Measurements from ENCODE around the gene IL11. TPM values are rescaled to one million over a fixed set of nuclear protein-coding genes. Genes with fewer than 3 reads are reported as not detected.

The IL11 gene
- total RNA-seq, 4 donors from 2014 or later, result 0.48 TPM; not detected in 3

DNA sequence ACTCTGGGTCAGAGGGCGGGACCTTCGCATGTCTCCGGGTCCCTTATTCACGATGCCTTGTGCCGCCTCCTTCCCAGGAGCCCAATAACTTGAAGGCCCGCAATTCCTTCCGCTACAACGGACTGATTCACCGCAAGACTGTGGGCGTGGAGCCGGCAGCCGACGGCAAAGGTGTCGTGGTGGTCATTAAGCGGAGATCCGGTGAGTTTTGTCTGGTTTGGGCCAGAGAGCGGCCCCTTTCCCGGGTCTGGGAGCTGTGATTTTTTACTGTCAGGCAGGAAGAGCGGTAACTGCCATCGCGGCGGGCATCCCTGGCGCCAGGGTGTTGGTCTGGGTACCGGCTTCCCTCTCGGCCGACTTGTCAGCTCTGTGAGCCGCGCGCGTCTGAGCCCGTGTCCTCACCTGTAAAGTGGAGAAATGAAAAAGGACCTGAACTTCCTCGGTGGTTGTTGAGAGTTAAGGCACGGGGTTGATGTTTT, 16.3 kb upstream of the IL11 start:
- no peak for TF ChIP-seq EP300 (IDR thresholded peaks at IDR 0.05; ENCODE audit: low read depth)
- TF ChIP-seq POLR2A (IDR thresholded peaks at IDR 0.05), result no peak
- no peak for TF ChIP-seq POLR2AphosphoS5 (IDR thresholded peaks at IDR 0.05)
- TF ChIP-seq, protein P1, sequence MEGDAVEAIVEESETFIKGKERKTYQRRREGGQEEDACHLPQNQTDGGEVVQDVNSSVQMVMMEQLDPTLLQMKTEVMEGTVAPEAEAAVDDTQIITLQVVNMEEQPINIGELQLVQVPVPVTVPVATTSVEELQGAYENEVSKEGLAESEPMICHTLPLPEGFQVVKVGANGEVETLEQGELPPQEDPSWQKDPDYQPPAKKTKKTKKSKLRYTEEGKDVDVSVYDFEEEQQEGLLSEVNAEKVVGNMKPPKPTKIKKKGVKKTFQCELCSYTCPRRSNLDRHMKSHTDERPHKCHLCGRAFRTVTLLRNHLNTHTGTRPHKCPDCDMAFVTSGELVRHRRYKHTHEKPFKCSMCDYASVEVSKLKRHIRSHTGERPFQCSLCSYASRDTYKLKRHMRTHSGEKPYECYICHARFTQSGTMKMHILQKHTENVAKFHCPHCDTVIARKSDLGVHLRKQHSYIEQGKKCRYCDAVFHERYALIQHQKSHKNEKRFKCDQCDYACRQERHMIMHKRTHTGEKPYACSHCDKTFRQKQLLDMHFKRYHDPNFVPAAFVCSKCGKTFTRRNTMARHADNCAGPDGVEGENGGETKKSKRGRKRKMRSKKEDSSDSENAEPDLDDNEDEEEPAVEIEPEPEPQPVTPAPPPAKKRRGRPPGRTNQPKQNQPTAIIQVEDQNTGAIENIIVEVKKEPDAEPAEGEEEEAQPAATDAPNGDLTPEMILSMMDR (IDR thresholded peaks at IDR 0.05), result no peak
- H3K9me3 ChIP-seq, result no peaks in the 10 kb centered on the region
- in situ Hi-C loops (cut with MboI; ENCODE audit: low pct_ligation_motif_present in 1 of 4, low pct_unique_long_range_greater_than_20kb in 1 of 4, low sequenced_read_pairs in 3 of 4) (loop anchor here in 1 of 4 donors (25.0 kb wide), 1 partner anchor 99 kb away; the partner anchor contains the start of genes BRSK1 and HSPBP1), intact Hi-C loops (cut with DNase I; ENCODE audit: low total_unique reads) (loop anchor here (10.0 kb wide), 1 partner anchor 268 kb away; the partner anchor contains the start of gene U2AF2)
- peak overlapping the region; percentile 94 to 99 (median 96) for H3K27ac ChIP-seq
- peaks cover 33 to 59% (median 44%) of the 10 kb centered on the region in 4 donors for H3K4me1 ChIP-seq
- DNase-seq, result no peak
- H3K27me3 ChIP-seq, result no peaks in the 10 kb centered on the region
- H3K4me3 ChIP-seq, result peak overlapping the region; percentile 74 to 93 (median 86)
- WGBS, 2 donors (ENCODE audit: low coverage in 1 of 2), result 2% methylated on average over 33 of the region's 33 CpGs; no CpG with 5 or more reads in 1 of the 2 donors
- peaks cover 0 to 6% (median 0%) of the 10 kb centered on the region in 4 donors for H3K36me3 ChIP-seq

DNA sequence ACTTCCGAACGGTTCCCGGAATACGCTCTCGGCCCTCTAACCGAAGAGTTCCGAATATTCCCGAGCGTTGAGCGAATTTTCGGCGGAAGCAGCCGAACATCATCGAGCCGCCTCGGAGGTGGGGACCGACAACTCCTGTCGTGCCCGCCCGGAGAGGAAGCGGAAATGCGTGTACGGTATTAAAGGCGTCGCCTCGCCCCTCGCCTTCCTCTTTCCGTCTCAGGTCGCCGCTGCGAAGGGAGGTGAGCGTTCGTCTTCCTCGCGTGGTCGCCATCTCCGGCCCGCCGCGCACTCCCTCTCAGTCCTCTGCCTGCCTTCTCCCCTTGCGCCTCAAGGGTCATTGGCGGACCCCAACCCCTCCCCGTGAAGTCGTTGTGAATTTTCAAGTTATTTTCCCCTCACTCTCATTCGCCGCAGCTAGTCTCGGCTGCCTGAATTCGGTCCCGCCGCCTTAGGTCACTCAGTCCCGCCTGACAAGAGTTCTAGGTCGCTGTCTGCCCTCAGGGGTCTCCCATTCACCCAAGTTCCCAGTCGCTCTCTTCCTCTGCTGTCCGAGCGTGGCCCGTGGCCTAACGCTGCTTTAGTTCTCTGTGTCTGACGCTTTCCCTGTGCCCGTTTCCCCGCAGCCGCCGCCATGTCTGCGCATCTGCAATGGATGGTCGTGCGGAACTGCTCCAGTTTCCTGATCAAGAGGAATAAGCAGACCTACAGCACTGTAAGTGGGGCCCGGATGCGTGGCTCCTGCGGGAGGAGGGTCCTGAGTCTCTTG, 15.6 kb upstream of the IL11 start, which contains the start of gene RPL28:
RPL28 (plus strand) TSS at position 209 of the 769 bp plus-strand sequence; CDS start at position 635, 426 bp downstream.
- 1% methylated on average over 65 of the region's 68 CpGs; no CpG with 5 or more reads in 1 of the 2 donors for WGBS, 2 donors (ENCODE audit: low coverage in 1 of 2)
- peak; percentile 99 to 100 (median 100) for TF ChIP-seq POLR2AphosphoS5 (IDR thresholded peaks at IDR 0.05)
- TF ChIP-seq, protein P1 (IDR thresholded peaks at IDR 0.05), result peak in 1 of 5 experiments; percentile 13
- no peak for TF ChIP-seq EP300 (IDR thresholded peaks at IDR 0.05; ENCODE audit: low read depth)
- TF ChIP-seq POLR2A (IDR thresholded peaks at IDR 0.05), result peak; percentile 100
- no peaks in the 10 kb centered on the region for H3K27me3 ChIP-seq
- H3K27ac ChIP-seq, result peak within 1 kb of the TSS; percentile 94 to 99 (median 96)
- DNase-seq, result peak; percentile 99
- H3K4me3 ChIP-seq, result peak within 1 kb of the TSS; percentile 74 to 93 (median 86)
- no peaks in the 10 kb centered on the region for H3K9me3 ChIP-seq
- intact Hi-C loops (cut with DNase I; ENCODE audit: low total_unique reads) (loop anchor here (10.0 kb wide), 1 partner anchor 269 kb away; the partner anchor contains the start of gene U2AF2), in situ Hi-C loops (cut with MboI; ENCODE audit: low pct_ligation_motif_present in 1 of 4, low pct_unique_long_range_greater_than_20kb in 1 of 4, low sequenced_read_pairs in 3 of 4) (loop anchor here in 1 of 4 donors (25.0 kb wide), 1 partner anchor 99 kb away; the partner anchor contains the start of genes BRSK1 and HSPBP1)
- H3K36me3 ChIP-seq, result peaks cover 0 to 6% (median 0%) of the 10 kb centered on the region in 4 donors
- peaks cover 33 to 54% (median 44%) of the 10 kb centered on the region in 4 donors for H3K4me1 ChIP-seq

DNA sequence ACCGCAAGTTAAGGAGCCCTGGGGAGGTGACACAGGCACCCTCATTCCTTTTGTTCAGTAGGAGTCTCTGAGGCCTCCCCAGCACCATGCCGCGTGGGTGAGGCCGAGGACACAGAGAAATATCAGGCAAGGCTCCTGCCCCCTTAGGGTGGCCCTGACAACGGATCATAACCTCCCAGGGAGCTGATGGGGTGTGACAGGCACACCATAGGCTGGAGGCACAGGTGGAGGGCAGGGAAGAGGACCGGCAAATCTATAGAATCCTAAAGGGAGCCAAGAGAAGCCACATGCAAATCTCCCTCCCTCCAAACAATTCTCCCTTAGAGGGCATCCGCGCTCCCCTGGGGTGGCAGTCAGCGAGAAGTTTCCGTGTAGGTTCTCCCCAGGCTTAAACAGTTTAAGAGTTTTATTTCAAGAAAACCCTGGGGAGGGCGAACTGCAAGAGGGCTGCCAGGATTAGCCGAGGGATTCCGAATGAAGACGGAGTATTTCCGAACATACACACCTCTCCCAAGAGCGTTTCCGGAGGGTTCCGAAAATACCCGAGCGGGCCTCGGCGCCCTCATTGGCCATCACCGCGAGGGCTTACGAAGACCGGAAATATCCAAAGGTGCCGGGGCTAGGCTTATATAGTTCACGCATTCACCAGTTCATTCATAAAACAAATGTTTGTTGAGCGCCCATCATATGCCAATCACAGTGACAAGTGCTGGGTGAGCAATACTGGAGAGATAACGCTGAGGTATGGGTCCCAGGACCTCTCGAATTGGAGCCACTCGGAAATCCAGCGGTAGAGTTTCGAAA, 14.9 kb upstream of the IL11 start:
- Histone ChIP-seq H3K4me1 (peaks cover 33 to 54% (median 44%) of the 10 kb centered on the region in 4 donors), H3K27me3 (no peaks in the 10 kb centered on the region), H3K9me3 (no peaks in the 10 kb centered on the region), H3K27ac (peak overlapping the region; percentile 94 to 99 (median 96)), H3K36me3 (peaks cover 0 to 6% (median 0%) of the 10 kb centered on the region in 4 donors), H3K4me3 (peak overlapping the region; percentile 12 to 93 (median 78))
- intact Hi-C loops (cut with DNase I; ENCODE audit: low total_unique reads), result loop anchor here (5.0 to 10.0 kb wide), 2 partner anchors 83 to 270 kb away; partner anchors contain the start of gene U2AF2
- WGBS, 2 donors (ENCODE audit: low coverage in 1 of 2), result 5% methylated on average over 34 of the region's 34 CpGs; no CpG with 5 or more reads in 1 of the 2 donors
- in situ Hi-C loops (cut with MboI; ENCODE audit: low pct_ligation_motif_present in 1 of 4, low pct_unique_long_range_greater_than_20kb in 1 of 4, low sequenced_read_pairs in 3 of 4), result loop anchor here in 1 of 4 donors (25.0 kb wide), 1 partner anchor 98 kb away; the partner anchor contains the start of genes BRSK1 and HSPBP1
- DNase-seq, result peak; percentile 96
- no peak for TF ChIP-seq POLR2A (IDR thresholded peaks at IDR 0.05)
- peak; percentile 6 to 52 (median 43) for TF ChIP-seq POLR2AphosphoS5 (IDR thresholded peaks at IDR 0.05)
- TF ChIP-seq EP300 (IDR thresholded peaks at IDR 0.05; ENCODE audit: low read depth), result no peak
- TF ChIP-seq, protein P1 (IDR thresholded peaks at IDR 0.05), result no peak

Data from transverse colon (tissue), 4 donors.